H1 (cell line): ENCODE data around the gene UBAC1. TPM values are rescaled to one million over a fixed set of nuclear protein-coding genes. Genes with fewer than 3 reads are reported as not detected.

Source experiments
- CTCF ChIA-PET: fragments of 300-600 bp; sonication (Branson Sonifier 250); formaldehyde crosslinking; loops from one replicate; lab custom pipeline; 2021; ENCODE audit not compliant: partially characterized antibody; lab: Charles Lee
- POLR2A ChIA-PET: fragments of 300-600 bp; sonication (Branson Sonifier 250); formaldehyde crosslinking; loops from one replicate; lab custom pipeline; 2021; ENCODE audit warnings: inconsistent platforms; ENCODE audit not compliant: partially characterized antibody; lab: Charles Lee
- DNase-seq, 2 experiments: peaks; one replicate each; pipeline versions ENCODE4 v3.0.0 to v3.0.0-alpha.2; 2010 to 2022; ENCODE audit warnings: low spot score in 2 of 2, low read depth in 1 of 2, mixed read lengths in 1 of 2
- FAIRE-seq: peaks from 2 replicates; lab custom pipeline; 2011; peaks lifted over from hg19 to GRCh38; lab: Jason Lieb, UNC
- H2AFZ ChIP-seq: 2 replicates; pipeline ENCODE4 v1.8.1; 2012; ENCODE audit warnings: low read length, inconsistent platforms
- H2AK5ac ChIP-seq: 2 replicates; pipeline ENCODE4 v1.6.1; 2013; ENCODE audit warnings: low read depth, low read length
- H2BK120ac ChIP-seq: replicated peaks from 2 replicates; pipeline ENCODE3; 2013; ENCODE audit warnings: low read depth, low read length, inconsistent platforms
- H2BK12ac ChIP-seq: 2 replicates; pipeline ENCODE4 v1.6.1; 2013; ENCODE audit warnings: low read depth, low read length
- H2BK15ac ChIP-seq: 2 replicates; pipeline ENCODE4 v1.6.1; 2013; ENCODE audit warnings: low read length
- H2BK20ac ChIP-seq: 2 replicates; pipeline ENCODE4 v1.6.1; 2013; ENCODE audit warnings: low read length
- H2BK5ac ChIP-seq: 2 replicates; pipeline ENCODE4 v1.6.1; 2013; ENCODE audit warnings: low read depth, low read length
- H3K14ac ChIP-seq: 2 replicates; pipeline ENCODE4 v1.6.1; 2013; ENCODE audit warnings: inconsistent platforms; ENCODE audit not compliant: insufficient read length
- H3K18ac ChIP-seq: 2 replicates; pipeline ENCODE4 v1.6.1; 2013; ENCODE audit warnings: low read length; ENCODE audit errors: extremely low read depth
- H3K23ac ChIP-seq: 2 replicates; pipeline ENCODE4 v1.6.1; 2013; ENCODE audit warnings: inconsistent platforms; ENCODE audit not compliant: insufficient read length
- H3K23me2 ChIP-seq: 2 replicates; pipeline ENCODE4 v1.6.1; 2013; ENCODE audit warnings: low read depth, low read length
- H3K27ac ChIP-seq: 2 replicates; pipeline ENCODE4 v1.6.1; 2011; ENCODE audit warnings: low read depth, low read length, inconsistent platforms
- H3K27me3 ChIP-seq, 4 experiments: replicated peaks in 1 of 4; 1 replicate in 1 of 4; 2 replicates in 3 of 4; pipeline versions ENCODE4 v1.6.1 to v1.8.1; 2011 to 2013; ENCODE audit warnings: low read length in 3 of 4, mild to moderate bottlenecking in 3 of 4, inconsistent platforms in 2 of 4, mixed read lengths in 2 of 4, moderate library complexity in 1 of 4; ENCODE audit not compliant: control insufficient read depth in 3 of 4, insufficient read depth in 3 of 4; ENCODE audit errors: extremely low read depth in 1 of 4
- H3K36me3 ChIP-seq, 4 experiments: 2 replicates each; pipeline versions ENCODE4 v1.6.1 to v1.8.1; 2011 to 2013; ENCODE audit warnings: mild to moderate bottlenecking in 4 of 4, low read length in 3 of 4, moderate library complexity in 2 of 4, control low read depth in 1 of 4, inconsistent platforms in 1 of 4; ENCODE audit not compliant: insufficient read depth in 4 of 4, control insufficient read depth in 2 of 4
- H3K4ac ChIP-seq: replicated peaks from 2 replicates; pipeline ENCODE3; 2013; ENCODE audit warnings: low read length, low read depth, mixed read lengths, inconsistent platforms; ENCODE audit not compliant: insufficient read length
- H3K4me1 ChIP-seq, 4 experiments: replicated peaks in 1 of 4; 1 replicate in 1 of 4; 2 replicates in 3 of 4; pipeline versions ENCODE4 v1.6.1 to v1.8.1; 2011 to 2013; ENCODE audit warnings: low read length in 3 of 4, inconsistent platforms in 2 of 4, mixed read lengths in 1 of 4; ENCODE audit not compliant: insufficient read depth in 4 of 4, control insufficient read depth in 3 of 4
- H3K4me2 ChIP-seq, 2 experiments: 2 replicates each; pipeline versions ENCODE4 v1.6.1 to v1.8.1; 2011 to 2013; ENCODE audit warnings: low read depth in 2 of 2, low read length in 2 of 2, control low read depth in 1 of 2, inconsistent platforms in 1 of 2, mild to moderate bottlenecking in 1 of 2; ENCODE audit not compliant: insufficient read depth in 1 of 2
- H3K4me3 ChIP-seq, 4 experiments: fragments of 200-600, 300-600 bp in 1 of 4; sonication (generic), shearing (Covaris generic), sonication (Bioruptor Twin) in 1 of 4; 2 replicates each; pipeline versions ENCODE4 v1.5.1 to v1.8.1; 2011 to 2016; ENCODE audit warnings: low read length in 4 of 4, low read depth in 3 of 4, control low read depth in 2 of 4, inconsistent platforms in 2 of 4, mild to moderate bottlenecking in 2 of 4, mixed read lengths in 1 of 4, moderate library complexity in 1 of 4; ENCODE audit not compliant: insufficient read depth in 2 of 4; ENCODE audit errors: extremely low read depth in 1 of 4
- H3K56ac ChIP-seq: replicated peaks from 2 replicates; pipeline ENCODE3; 2013; ENCODE audit warnings: low read depth, mild to moderate bottlenecking, mixed read lengths, low read length, inconsistent platforms; ENCODE audit not compliant: insufficient read length
- H3K79me1 ChIP-seq: 2 replicates; pipeline ENCODE4 v1.6.1; 2013; ENCODE audit warnings: low read depth, low read length, control low read depth
- H3K79me2 ChIP-seq, 2 experiments: 2 replicates each; pipeline versions ENCODE4 v1.6.1 to v1.8.1; 2012 to 2013; ENCODE audit warnings: low read length in 2 of 2, mild to moderate bottlenecking in 2 of 2, inconsistent platforms in 1 of 2; ENCODE audit not compliant: insufficient read depth in 2 of 2, control insufficient read depth in 1 of 2
- H3K9ac ChIP-seq, 4 experiments: replicated peaks in 1 of 4; 1 replicate in 1 of 4; 2 replicates in 3 of 4; pipeline versions ENCODE4 v1.6.1 to v1.8.1; 2011 to 2013; ENCODE audit warnings: low read depth in 3 of 4, low read length in 3 of 4, control low read depth in 2 of 4, mild to moderate bottlenecking in 2 of 4, moderate library complexity in 2 of 4, inconsistent platforms in 1 of 4; ENCODE audit errors: extremely low read depth in 1 of 4
- H3K9me3 ChIP-seq, 2 experiments: 2 replicates each; pipeline versions ENCODE4 v1.6.1 to v1.8.1; 2012 to 2013; ENCODE audit warnings: mild to moderate bottlenecking in 2 of 2, moderate library complexity in 2 of 2, control low read depth in 1 of 2, inconsistent platforms in 1 of 2, low read depth in 1 of 2, low read length in 1 of 2, mixed read lengths in 1 of 2; ENCODE audit not compliant: insufficient read depth in 2 of 2
- H4K20me1 ChIP-seq, 2 experiments: replicated peaks in 1 of 2; 2 replicates each; pipeline versions ENCODE3 to v1.8.1; 2011 to 2013; ENCODE audit warnings: inconsistent platforms in 2 of 2, low read length in 2 of 2, mild to moderate bottlenecking in 1 of 2; ENCODE audit not compliant: insufficient read depth in 2 of 2, control insufficient read depth in 1 of 2
- H4K5ac ChIP-seq: 2 replicates; pipeline ENCODE4 v1.6.1; 2013; ENCODE audit warnings: low read length, low read depth, mixed read lengths, inconsistent platforms; ENCODE audit not compliant: insufficient read length
- H4K8ac ChIP-seq: 2 replicates; pipeline ENCODE4 v1.8.0; 2013; ENCODE audit warnings: mild to moderate bottlenecking, moderate library complexity, low read length, inconsistent platforms; ENCODE audit not compliant: insufficient read depth; ENCODE audit errors: extremely low read depth
- H4K91ac ChIP-seq: replicated peaks from 2 replicates; pipeline ENCODE3; 2013; ENCODE audit warnings: low read length, mixed read lengths, inconsistent platforms; ENCODE audit not compliant: insufficient read length
- CHD2 ChIP-seq: IDR thresholded peaks from 2 replicates; pipeline ENCODE4 v1.6.1; 2012; ENCODE audit warnings: low read length, improper control_type of control experiment
- CTBP2 ChIP-seq: IDR thresholded peaks from 2 replicates; pipeline ENCODE4 v1.7.0; 2011; ENCODE audit warnings: borderline replicate concordance, mild to moderate bottlenecking, moderate library complexity, mixed read lengths, low read length; ENCODE audit not compliant: insufficient read depth, insufficient read length
- EP300 ChIP-seq, 2 experiments: IDR thresholded peaks; 1 replicate in 1 of 2; 2 replicates in 1 of 2; pipeline ENCODE4 v1.6.1; 2011 to 2012; ENCODE audit warnings: low read depth in 2 of 2, low read length in 2 of 2, mild to moderate bottlenecking in 2 of 2, borderline replicate concordance in 1 of 2, inconsistent platforms in 1 of 2, moderate library complexity in 1 of 2
- EZH2 ChIP-seq: fragments of 200-600 bp; sonication (generic); IDR thresholded peaks from 2 replicates; pipeline ENCODE4 v1.7.1; 2012; ENCODE audit warnings: low read depth, mild to moderate bottlenecking, moderate library complexity, low read length, inconsistent platforms; ENCODE audit not compliant: severe bottlenecking
- KDM5A ChIP-seq: fragments of 200-600 bp; IDR thresholded peaks from 2 replicates; pipeline ENCODE4 v1.7.1; 2012; ENCODE audit warnings: mild to moderate bottlenecking, low read length, inconsistent platforms, mixed read lengths
- NRF1 ChIP-seq: IDR thresholded peaks from 2 replicates; pipeline ENCODE4 v1.6.1; 2011; ENCODE audit warnings: mild to moderate bottlenecking, low read depth, low read length, improper control_type of control experiment
- PHF8 ChIP-seq: fragments of 200-600 bp; sonication (generic); conservative IDR thresholded peaks from 2 replicates; pipeline ENCODE4 v1.7.1; 2012; ENCODE audit warnings: low read depth, mild to moderate bottlenecking, inconsistent platforms, low read length, moderate library complexity
- SIN3A ChIP-seq, 2 experiments: IDR thresholded peaks in 1 of 2; conservative IDR thresholded peaks in 1 of 2; 2 replicates each; pipeline ENCODE4 v1.6.1; 2011 to 2012; ENCODE audit warnings: low read length in 2 of 2, improper control_type of control experiment in 1 of 2, low read depth in 1 of 2, mild to moderate bottlenecking in 1 of 2
- TCF12 ChIP-seq: IDR thresholded peaks from 2 replicates; pipeline ENCODE4 v1.6.1; 2011; ENCODE audit warnings: low read depth, mild to moderate bottlenecking, low read length
- ZNF274 ChIP-seq: IDR thresholded peaks from 2 replicates; pipeline ENCODE4 v1.7.0; 2012; ENCODE audit warnings: low read length, borderline replicate concordance; ENCODE audit errors: extremely low read depth
- WGBS, 2 experiments: shearing (Covaris generic) in 1 of 2; methylation state at CpG; one replicate each; pipeline versions ENCODE4 v1.1.6 to v1.1.7; 2013 to 2015; ENCODE audit warnings: low lambda C conversion rate in 2 of 2, mixed read lengths in 2 of 2, inconsistent platforms in 1 of 2, low coverage in 1 of 2, missing lambda C conversion rate in 1 of 2; ENCODE audit not compliant: insufficient replicate concordance in 2 of 2, insufficient coverage in 1 of 2, insufficient read length in 1 of 2; ENCODE audit errors: extremely low coverage in 1 of 2, missing lambda C conversion rate in 1 of 2; 5-methylcytosine and 5-hydroxymethylcytosine counted together
- polyA plus RNA-seq, 7 experiments: library from polyadenylated mRNA; depleted of rRNA in 3 of 7; stranded (reverse) in 5 of 7; unstranded in 2 of 7; fragments of >200 nt in 5 of 7; fragments of 200-250 nt in 2 of 7; gene quantifications; 1 replicate in 5 of 7; 2 replicates in 1 of 7; 4 replicates in 1 of 7; pipeline versions ENCODE4 v1.2.1 to v1.2.3, GENCODE V29; 2011 to 2013; ENCODE audit warnings: missing spikeins in 2 of 7, mixed read lengths in 2 of 7
- total RNA-seq: library from RNA; stranded (reverse); fragmentation: NEBNext Ultra II Directional; extraction: Animal tissue kit (Norgen Biotek cat#: 25700); gene quantifications from 2 replicates; pipeline ENCODE4 v1.2.1, GENCODE V29; 2021

Gene UBAC1
- total and polyA plus RNA-seq, 2 of the 8 experiments (the other 6 are each of a cell fraction or from before 2014, with no cell fraction given): 59.3 to 85.2 TPM

DNA sequence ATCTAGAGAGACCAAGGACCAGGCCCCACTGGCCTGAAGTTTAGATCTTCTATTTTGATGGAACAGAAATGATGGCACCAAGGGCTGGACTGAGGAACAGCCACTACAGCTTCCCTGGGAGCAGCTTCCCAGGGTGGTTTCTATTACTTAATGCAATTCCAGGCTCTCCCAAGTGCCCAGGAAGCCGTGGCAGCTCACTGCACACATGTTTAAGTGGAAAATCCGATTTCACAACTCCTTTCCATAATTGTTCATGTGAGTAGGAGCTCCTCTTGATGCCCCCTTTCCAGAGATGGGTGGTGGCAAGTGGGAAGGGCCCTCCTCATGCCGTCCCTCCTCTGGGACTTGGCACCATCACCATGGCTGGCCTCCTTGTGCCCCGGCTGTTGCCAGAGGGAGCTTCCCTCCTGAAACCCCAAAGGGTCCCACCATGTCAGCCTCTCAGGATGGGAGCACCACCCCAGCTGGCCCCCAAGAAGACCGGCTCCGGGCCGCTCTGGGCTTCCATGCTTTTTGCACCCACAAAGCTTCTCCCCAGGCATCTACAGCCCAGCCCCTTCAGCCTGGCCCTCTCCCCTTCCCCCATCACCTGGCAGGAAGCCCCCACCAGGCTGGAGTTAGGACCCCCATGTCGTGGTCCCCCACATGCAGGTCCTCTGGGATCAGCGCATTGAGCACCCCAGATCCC lies 9.1 kb upstream of the UBAC1 start:
- no peak overlapping the region for H3K4me2 ChIP-seq
- H2BK20ac ChIP-seq: no peak overlapping the region
- no peak overlapping the region for H3K4ac ChIP-seq
- no peak overlapping the region for H3K18ac ChIP-seq
- DNase-seq (no peak), FAIRE-seq (no peak)
- H3K14ac ChIP-seq: no peak overlapping the region
- no peak overlapping the region for H2BK12ac ChIP-seq
- no peaks in the 10 kb centered on the region for H3K79me2 ChIP-seq
- H3K79me1 ChIP-seq: no peaks in the 10 kb centered on the region
- 0 out of 2 replicates have a peak overlapping the region, but pooled peaks have one; percentile 46 for H2BK15ac ChIP-seq
- H3K4me3 ChIP-seq: no peak overlapping the region
- POLR2A ChIA-PET: interaction anchor here (1.4 to 2.0 kb wide), 2 partner anchors 9 to 141 kb away, joined by 4 to 5 read pairs; partner anchors contain the start of gene UBAC1
- H4K8ac ChIP-seq: no peak overlapping the region
- no peak overlapping the region for H2BK5ac ChIP-seq
- H4K91ac ChIP-seq: no peak overlapping the region
- no peak overlapping the region for H3K27ac ChIP-seq
- H3K27me3 ChIP-seq: no peaks in the 10 kb centered on the region
- peaks cover 0 to 9% of the 10 kb centered on the region in 2 experiments for H4K20me1 ChIP-seq
- WGBS, 2 experiments: 76% methylated on average over 9 of the region's 9 CpGs; no CpG with 5 or more reads in 1 of the 2 experiments
- H3K56ac ChIP-seq: no peak overlapping the region
- no peaks in the 10 kb centered on the region for H3K9me3 ChIP-seq
- no peak overlapping the region for H4K5ac ChIP-seq
- H2AK5ac ChIP-seq: no peak overlapping the region
- CTCF ChIA-PET: interaction anchor here (1.4 to 5.8 kb wide), 4 partner anchors 16 to 169 kb away, joined by 4 to 98 read pairs (median 6); no protein-coding TSS in a partner anchor
- no peak overlapping the region for H3K23ac ChIP-seq
- no peaks in the 10 kb centered on the region; the same call in 1 of the 2 replicates for H3K23me2 ChIP-seq
- H3K36me3 ChIP-seq: no peaks in the 10 kb centered on the region
- no peak overlapping the region for H3K9ac ChIP-seq
- H2BK120ac ChIP-seq: no peak overlapping the region
- H3K4me1 ChIP-seq: peaks cover 0 to 8% (median 4%) of the 10 kb centered on the region in 4 experiments; a peak in 6 of 7 replicates
- H2AFZ ChIP-seq: no peak overlapping the region
- no peak for TF ChIP-seq ZNF274
- TF ChIP-seq EP300 (IDR thresholded peaks at IDR 0.05; ENCODE audit: borderline replicate concordance in 1 of 2, low read depth in 2 of 2, low read length in 2 of 2): no peak
- no peak for TF ChIP-seq CTBP2
- TF ChIP-seq SIN3A (conservative IDR thresholded peaks at IDR 0.05 in 1 of 2, IDR thresholded peaks at IDR 0.05 in 1 of 2; ENCODE audit: low read depth in 1 of 2, low read length in 2 of 2): no peak
- TF ChIP-seq CHD2: no peak
- no peak for TF ChIP-seq PHF8
- TF ChIP-seq TCF12: no peak
- TF ChIP-seq NRF1: no peak
- no peak for TF ChIP-seq KDM5A
- no peak for TF ChIP-seq EZH2
